ENCODE results near the gene ALX4.

Gene ALX4

DNA sequence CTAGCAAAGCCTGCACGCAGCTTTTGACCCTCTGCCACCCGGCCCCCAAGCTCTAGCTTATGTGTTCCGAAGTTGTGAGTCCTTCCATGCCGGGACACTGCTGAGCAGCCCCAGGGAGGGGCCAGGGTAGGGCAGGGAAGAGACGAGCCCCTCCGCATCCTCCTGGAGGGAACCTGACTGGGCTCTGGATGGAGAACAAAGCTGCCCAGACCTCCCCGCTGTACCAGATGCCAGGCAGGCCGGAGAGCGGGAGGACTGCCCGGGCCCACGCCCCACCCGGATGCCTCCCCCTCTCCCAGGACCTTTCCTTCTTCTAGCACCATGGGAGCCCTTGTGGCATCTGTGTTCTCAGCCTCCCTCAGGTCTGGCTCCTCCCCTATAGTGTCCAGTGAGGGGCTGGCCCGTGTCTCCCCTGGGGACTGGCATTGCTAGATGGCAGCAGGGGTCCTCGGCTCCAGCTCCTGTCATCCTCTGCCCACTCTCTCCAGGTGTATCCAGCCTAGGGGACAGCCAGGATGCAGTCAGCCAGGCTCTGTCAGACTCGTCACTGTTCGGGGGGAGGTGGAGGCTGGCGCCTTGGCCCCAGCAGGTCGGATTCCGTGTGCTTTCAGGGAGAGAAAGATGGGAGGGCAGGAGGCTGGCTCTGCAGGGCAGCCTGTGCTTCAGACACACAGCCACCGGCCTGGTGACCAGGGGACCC lies 46.1 kb downstream of the ALX4 start:
- no peak overlapping the region for H3K27ac ChIP-seq
- TF ChIP-seq, protein P1, sequence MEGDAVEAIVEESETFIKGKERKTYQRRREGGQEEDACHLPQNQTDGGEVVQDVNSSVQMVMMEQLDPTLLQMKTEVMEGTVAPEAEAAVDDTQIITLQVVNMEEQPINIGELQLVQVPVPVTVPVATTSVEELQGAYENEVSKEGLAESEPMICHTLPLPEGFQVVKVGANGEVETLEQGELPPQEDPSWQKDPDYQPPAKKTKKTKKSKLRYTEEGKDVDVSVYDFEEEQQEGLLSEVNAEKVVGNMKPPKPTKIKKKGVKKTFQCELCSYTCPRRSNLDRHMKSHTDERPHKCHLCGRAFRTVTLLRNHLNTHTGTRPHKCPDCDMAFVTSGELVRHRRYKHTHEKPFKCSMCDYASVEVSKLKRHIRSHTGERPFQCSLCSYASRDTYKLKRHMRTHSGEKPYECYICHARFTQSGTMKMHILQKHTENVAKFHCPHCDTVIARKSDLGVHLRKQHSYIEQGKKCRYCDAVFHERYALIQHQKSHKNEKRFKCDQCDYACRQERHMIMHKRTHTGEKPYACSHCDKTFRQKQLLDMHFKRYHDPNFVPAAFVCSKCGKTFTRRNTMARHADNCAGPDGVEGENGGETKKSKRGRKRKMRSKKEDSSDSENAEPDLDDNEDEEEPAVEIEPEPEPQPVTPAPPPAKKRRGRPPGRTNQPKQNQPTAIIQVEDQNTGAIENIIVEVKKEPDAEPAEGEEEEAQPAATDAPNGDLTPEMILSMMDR (conservative IDR thresholded peaks at IDR 0.05; ENCODE audit: low read depth), result no peak
- ChIA-PET POLR2A (ENCODE audit: low non-redundant PET) (no interaction called here), CTCF (no interaction called here)
- no peak for DNase-seq (ENCODE audit: low spot score)

DNA sequence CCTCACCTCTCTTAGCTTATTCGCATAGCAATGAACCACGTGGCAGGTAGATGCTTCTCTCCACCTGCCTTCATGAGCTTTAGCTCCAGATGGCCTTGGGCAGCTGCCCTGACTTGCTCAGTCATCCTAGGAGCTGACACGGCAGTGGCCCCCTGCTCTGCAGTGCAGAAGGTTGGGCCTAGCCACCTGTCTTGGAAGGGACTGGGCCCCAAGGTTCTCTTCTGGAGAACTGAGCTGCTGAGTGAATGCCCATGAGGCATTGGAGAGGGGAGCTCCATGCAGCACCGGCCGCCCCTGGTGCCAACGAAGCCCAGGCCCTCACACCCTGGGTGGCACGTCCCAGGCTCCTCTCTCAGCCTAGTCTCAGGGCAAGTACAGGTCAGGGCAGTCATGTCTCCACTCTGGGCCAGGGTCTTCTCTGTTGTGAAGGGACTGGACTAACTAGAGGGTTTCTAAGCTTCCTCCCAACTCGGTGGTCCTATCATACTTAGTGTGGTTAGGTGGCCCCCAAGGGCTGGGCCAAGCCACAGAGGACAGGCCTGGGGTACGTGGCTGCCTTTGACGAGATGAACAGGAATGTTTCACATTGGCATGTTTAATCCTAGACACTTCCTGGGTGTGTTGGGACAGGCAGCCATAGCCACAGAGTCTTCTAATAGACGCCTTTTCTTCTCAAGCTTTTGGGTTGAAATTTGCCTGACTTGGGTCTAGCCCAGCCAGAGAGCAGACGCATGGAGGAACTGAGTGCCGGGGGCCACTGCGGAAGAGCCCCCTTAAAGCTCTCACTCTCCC lies 47.9 kb downstream of the ALX4 start:
- ChIA-PET POLR2A (ENCODE audit: low non-redundant PET) (no interaction called here), CTCF (interaction anchor here (0.6 to 0.7 kb wide), 4 partner anchors 28 to 422 kb away, joined by 3 read pairs; no protein-coding TSS in a partner anchor)
- TF ChIP-seq, protein P1 (conservative IDR thresholded peaks at IDR 0.05; ENCODE audit: low read depth), result no peak
- no peak overlapping the region for H3K27ac ChIP-seq
- DNase-seq (ENCODE audit: low spot score), result no peak

DNA sequence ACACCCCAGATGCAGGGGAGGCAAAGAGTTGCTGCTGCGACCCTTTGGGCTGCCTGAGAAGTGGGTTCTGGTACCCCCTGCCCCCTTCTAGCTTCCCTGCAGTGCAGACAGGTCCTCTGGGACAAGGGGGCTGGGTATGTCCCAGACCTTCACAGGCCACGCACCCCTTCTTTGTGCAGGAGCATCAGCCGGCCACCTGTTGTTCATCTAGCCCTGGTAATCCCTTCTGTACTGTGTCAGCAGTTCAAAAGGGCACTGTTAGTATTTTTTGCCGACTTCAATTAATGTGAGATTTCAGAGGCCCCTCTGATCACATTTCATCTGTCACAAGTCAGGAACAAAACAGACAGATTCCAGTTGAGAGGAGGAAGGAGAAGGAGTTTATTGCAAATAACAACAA lies 49.9 kb downstream of the ALX4 start:
- TF ChIP-seq, protein P1 (conservative IDR thresholded peaks at IDR 0.05; ENCODE audit: low read depth), result no peak
- DNase-seq (ENCODE audit: low spot score), result no peak
- H3K27ac ChIP-seq, result no peak overlapping the region
- CTCF ChIA-PET, result no interaction called here
- POLR2A ChIA-PET (ENCODE audit: low non-redundant PET), result no interaction called here

DNA sequence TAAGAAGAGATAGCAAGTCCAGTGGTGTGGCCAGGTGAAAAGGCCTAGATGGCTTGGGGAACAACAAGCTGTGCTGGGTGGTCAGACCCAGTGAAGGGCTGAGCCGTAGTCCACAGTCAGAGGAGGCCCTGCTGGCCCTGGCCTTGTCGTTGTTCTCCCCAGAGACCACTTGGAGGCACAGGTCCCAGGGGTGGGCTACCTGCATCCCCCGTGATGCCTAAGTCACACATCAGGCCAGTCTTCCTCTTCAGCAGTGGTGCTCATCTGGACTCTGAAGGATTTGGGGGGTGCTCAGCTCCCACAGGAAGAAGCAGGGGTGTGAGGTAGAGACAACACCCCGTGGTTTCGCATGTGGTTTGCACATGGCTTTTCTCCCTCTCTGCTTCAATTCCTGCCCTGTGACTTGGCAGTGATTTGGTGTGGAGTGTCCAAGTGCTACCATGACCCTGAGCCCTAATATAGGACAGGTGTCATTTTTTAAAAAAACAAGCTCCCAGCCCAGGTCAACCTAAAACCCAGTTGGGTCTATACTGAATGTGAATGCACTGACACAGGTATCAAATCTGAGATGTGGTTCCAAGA lies 51.0 kb downstream of the ALX4 start:
- ChIA-PET CTCF (interaction anchor here (0.6 kb wide), 1 partner anchor 254 kb away, joined by 3 read pairs; no protein-coding TSS in a partner anchor), POLR2A (ENCODE audit: low non-redundant PET) (no interaction called here)

DNA sequence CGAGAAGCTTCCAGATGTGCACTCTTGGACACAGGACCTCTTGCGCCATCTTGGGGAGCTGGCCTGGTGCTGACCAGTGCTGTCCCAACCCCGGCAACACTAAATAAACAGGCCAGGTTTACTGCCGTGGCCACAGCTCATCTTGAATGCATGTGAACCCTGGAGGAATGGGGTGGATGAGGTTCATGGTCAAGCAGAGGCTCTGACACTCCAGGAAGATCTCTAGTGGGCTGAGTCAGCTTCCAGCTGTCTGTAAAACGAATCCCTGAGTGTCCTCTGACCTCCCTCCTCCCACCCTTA lies 51.8 kb downstream of the ALX4 start:
- ChIA-PET CTCF (no interaction called here), POLR2A (ENCODE audit: low non-redundant PET) (no interaction called here)
- DNase-seq (ENCODE audit: low spot score), result no peak
- no peak overlapping the region for H3K27ac ChIP-seq
- TF ChIP-seq, protein P1 (conservative IDR thresholded peaks at IDR 0.05; ENCODE audit: low read depth), result no peak

More for the DNA sequence above, 51.0 kb downstream of the ALX4 start:
- no peak for DNase-seq (ENCODE audit: low spot score)
- TF ChIP-seq, protein P1 (conservative IDR thresholded peaks at IDR 0.05; ENCODE audit: low read depth), result no peak
- H3K27ac ChIP-seq, result no peak overlapping the region

DNA sequence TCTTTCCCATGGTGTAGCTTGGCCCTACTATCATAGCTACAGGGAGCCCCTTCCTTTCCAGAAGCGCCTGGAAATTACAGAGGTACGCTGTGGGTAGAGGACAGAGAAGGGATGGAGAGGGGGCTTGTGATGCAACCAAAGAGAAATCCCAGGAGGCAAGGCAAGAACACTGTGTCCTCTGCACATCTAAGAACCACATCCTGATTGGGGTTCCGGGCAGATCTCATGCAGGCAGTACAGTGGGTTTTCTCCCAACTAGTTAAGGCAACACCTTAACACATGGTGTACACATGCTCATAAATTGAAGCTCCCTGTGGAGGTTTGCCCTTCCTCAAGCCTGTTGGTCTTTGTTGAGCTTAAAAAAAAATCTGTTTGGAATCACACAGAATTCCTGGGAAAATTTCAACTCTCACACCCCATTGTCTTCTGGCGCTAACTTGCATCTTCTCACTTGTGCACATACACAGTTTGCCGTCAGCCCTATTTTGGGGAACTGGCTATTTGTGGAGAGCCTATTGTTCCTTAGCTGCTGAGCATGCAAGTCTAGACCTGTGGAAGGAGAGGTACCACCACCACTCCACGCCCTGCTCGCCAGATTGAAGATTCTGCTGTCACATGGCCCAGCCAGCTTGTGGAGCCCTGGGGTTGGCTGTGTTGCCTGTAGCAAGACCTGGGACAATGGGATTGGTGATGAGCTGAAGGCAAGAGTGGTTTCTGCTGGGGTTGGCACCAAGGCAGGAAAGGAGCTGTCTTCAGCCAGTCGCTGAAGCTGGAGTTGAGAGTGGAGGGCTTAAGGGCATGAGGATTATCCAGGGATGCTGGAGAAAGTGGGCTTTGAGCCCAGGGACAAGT lies 52.4 kb downstream of the ALX4 start:
- CTCF ChIA-PET, result interaction anchor here (0.8 kb wide), 1 partner anchor 23 kb away, joined by 4 read pairs; no protein-coding TSS in a partner anchor
- no peak for DNase-seq (ENCODE audit: low spot score)
- POLR2A ChIA-PET (ENCODE audit: low non-redundant PET), result no interaction called here
- TF ChIP-seq, protein P1 (conservative IDR thresholded peaks at IDR 0.05; ENCODE audit: low read depth), result no peak
- no peak overlapping the region for H3K27ac ChIP-seq

Measured in RWPE1 (cell line).